NB4 (cell line): Measurements from ENCODE around the gene CST1.
"Not testable (repeated sequence)": the region's sequence is repeated elsewhere in the genome, so short reads cannot be mapped to it uniquely, and the experiment has no call there.

ENCODE experiments used
- DNase-seq: peaks from one replicate; pipeline ENCODE4 v3.0.0; 2010; ENCODE audit warnings: low read depth
- H3K4me3 ChIP-seq: one replicate; pipeline ENCODE4 v1.5.1; 2011; ENCODE audit warnings: mild to moderate bottlenecking, low read depth, low read length, moderate library complexity
- MAX ChIP-seq: IDR thresholded peaks from 2 replicates; pipeline ENCODE4 v1.6.1; 2011; ENCODE audit warnings: low read depth, low read length
- MYC ChIP-seq: IDR thresholded peaks from 2 replicates; pipeline ENCODE4 v1.6.1; 2011; ENCODE audit warnings: low read depth, low read length
- POLR2A ChIP-seq: IDR thresholded peaks from 2 replicates; pipeline ENCODE4 v1.6.1; 2011; ENCODE audit warnings: mild to moderate bottlenecking; ENCODE audit not compliant: insufficient read length; ENCODE audit errors: extremely low read depth
- TF ChIP-seq, protein P1 (sequence below): IDR thresholded peaks from one replicate; pipeline ENCODE4 v1.5.1; 2012; ENCODE audit warnings: low read depth, low read length

The CST1 gene

GRCh38 chr20:23727016-23727415 lies 23.7 kb downstream of the CST1 start:
- no peak for DNase-seq
- TF ChIP-seq POLR2A (no peak), MYC (no peak), MAX (no peak)
- TF ChIP-seq, protein P1, sequence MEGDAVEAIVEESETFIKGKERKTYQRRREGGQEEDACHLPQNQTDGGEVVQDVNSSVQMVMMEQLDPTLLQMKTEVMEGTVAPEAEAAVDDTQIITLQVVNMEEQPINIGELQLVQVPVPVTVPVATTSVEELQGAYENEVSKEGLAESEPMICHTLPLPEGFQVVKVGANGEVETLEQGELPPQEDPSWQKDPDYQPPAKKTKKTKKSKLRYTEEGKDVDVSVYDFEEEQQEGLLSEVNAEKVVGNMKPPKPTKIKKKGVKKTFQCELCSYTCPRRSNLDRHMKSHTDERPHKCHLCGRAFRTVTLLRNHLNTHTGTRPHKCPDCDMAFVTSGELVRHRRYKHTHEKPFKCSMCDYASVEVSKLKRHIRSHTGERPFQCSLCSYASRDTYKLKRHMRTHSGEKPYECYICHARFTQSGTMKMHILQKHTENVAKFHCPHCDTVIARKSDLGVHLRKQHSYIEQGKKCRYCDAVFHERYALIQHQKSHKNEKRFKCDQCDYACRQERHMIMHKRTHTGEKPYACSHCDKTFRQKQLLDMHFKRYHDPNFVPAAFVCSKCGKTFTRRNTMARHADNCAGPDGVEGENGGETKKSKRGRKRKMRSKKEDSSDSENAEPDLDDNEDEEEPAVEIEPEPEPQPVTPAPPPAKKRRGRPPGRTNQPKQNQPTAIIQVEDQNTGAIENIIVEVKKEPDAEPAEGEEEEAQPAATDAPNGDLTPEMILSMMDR = no peak
- no peak overlapping the region for H3K4me3 ChIP-seq

DNA sequence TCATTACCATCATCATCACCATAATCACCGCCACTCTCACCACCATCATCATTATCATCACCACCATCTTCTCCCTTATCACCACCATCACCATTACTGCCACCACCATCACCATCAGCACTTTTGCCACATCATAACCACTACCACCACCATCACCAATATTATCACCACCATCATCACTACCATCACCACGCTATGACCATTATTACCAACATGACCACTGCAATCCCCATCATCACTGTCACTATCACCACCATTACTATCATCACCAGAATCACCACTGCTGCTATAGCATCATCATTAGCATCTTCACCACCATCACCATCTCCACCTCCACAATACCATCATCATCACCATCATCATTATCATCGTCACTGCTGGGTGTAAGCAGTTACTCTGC lies 25.6 kb downstream of the CST1 start:
- no peak for TF ChIP-seq POLR2A
- H3K4me3 ChIP-seq = no peak overlapping the region
- no peak for DNase-seq

DNA sequence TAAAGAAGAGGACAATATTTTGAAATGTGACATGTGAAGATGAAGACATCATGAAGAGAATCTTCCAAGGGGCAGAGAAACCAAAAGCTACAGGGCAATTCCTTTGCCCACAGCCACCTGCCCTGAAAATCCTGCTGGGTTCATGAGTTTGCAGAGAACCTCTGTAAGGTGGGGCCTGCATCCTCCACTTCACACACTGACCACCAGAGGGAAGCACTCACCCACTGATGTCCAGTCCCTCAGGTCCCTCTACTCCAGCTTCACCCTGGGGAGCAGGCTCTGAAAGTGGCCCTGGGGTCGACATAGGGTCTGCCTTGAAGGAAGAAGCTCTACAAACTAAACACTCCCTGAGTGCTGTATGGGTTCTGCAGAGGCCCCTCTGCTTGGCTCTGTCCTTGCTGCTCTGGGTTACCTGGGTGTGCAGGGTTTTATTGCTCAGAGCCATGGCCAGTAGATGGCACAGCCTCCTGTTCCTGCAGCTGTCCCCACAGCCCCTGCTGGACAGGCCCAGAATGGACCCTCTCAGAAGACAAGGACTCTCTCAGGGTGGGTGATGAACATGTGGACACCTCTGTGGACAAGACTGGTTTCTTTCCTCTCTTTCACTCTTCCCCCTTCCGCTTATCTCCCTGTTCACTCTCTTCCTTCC lies 27.0 kb downstream of the CST1 start:
- TF ChIP-seq, protein P1 = peak; percentile 36
- DNase-seq = peak; percentile 36

GRCh38 chr20:23722851-23723250 lies 27.9 kb downstream of the CST1 start:
- not testable (repeated sequence) for DNase-seq

More for the DNA sequence above, 27.0 kb downstream of the CST1 start:
- not testable (repeated sequence) for H3K4me3 ChIP-seq

DNA sequence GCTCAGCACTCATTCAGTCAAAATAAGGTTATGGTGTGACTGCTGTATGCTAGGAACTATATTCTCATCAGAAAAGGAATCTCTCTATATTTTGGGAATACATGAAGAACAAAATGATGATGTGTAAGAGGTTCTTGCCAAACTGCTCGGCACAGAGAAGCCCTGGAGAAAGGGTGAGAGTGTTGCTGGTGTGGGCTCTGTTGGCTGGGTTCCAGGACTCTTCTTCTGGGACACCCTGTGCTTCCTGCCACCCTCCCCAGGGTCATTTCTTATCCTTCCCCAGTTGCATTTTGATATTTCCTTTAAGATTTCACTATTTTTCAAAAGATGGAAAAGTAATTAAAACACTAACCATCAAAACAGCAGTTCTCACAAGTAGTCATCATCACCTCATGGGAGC lies 28.8 kb downstream of the CST1 start:
- no peak for DNase-seq
- H3K4me3 ChIP-seq = no peak overlapping the region
- TF ChIP-seq, protein P1 = no peak
- no peak for TF ChIP-seq POLR2A
- no peak for TF ChIP-seq MYC
- no peak for TF ChIP-seq MAX

More at GRCh38 chr20:23722851-23723250, 27.9 kb downstream of the CST1 start:
- H3K4me3 ChIP-seq = not testable (repeated sequence)

DNA sequence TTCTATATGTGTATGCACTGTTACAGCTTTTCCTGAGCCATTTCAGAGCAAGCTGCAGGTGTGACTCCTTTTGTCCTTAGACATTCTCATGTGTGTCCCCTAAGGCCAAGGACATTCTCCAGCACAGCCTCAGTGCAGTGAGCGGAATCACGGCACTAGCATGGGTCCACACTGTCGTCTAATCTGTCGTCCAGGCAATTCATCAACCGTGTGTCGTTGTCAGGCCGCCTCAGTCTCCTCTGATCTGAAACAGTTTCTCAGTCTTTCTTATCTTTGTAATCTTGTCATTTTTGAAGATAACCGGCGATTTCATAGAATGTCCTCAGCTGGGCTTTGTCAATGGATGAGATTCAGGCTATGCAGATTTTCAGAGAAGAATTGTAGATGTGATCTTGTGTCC lies 31.4 kb downstream of the CST1 start:
- not testable (repeated sequence) for DNase-seq, H3K4me3 ChIP-seq

DNA sequence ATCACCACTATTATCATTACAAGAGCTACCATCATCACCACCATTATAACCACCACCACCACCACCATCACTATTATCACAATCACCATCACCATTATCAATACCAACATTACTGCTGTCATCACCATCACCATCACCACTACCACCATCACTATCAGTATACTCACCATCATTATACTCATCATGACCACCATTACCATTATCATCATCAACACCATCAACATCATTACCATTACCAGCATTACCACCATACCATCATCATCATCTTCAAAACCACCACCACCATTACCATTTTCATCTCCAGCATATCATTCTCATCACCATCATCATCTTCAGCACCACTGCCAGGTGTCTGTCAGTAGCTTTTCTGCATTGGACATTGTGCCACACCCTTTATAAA lies 39.0 kb downstream of the CST1 start:
- H3K4me3 ChIP-seq, DNase-seq: not testable (repeated sequence)

DNA sequence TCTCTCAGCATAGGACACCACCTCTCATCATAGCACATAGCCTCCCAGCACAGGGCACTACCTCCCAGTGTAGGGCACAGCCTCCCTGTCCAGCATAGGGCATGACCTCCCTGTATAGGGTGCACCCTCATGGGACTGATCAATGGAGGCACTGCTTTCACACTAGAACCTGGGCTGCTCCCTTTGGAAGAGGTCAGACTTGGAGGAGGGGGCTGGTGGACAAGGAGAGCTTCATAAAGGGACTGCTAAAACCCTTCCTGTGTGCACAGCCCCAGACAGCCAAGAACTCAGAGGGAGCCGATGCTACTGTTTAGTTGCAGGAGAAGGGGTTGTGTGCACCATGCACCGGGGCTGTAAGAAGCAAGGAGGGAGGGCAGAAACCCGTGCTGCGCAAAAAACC lies 40.0 kb downstream of the CST1 start:
- TF ChIP-seq POLR2A (no peak), MYC (no peak), MAX (no peak)
- TF ChIP-seq, protein P1 = no peak
- no peak for DNase-seq

More for the DNA sequence above, 40.0 kb downstream of the CST1 start:
- H3K4me3 ChIP-seq = no peak overlapping the region
